DND-41 (cell line): ENCODE data around the gene HTR2C.

ENCODE experiments used
- EZH2 ChIP-seq: IDR thresholded peaks from 3 replicates; pipeline ENCODE4 v1.6.1; 2012; ENCODE audit warnings: borderline replicate concordance, low read depth, mild to moderate bottlenecking, moderate library complexity, low read length, inconsistent platforms; ENCODE audit not compliant: severe bottlenecking
- TF ChIP-seq, protein P1 (sequence below): IDR thresholded peaks from 2 replicates; pipeline ENCODE4 v1.5.1; 2012; ENCODE audit warnings: borderline replicate concordance, low read length, moderate library complexity, mild to moderate bottlenecking; ENCODE audit not compliant: poor library complexity, severe bottlenecking; ENCODE audit errors: extremely low read depth

DNA sequence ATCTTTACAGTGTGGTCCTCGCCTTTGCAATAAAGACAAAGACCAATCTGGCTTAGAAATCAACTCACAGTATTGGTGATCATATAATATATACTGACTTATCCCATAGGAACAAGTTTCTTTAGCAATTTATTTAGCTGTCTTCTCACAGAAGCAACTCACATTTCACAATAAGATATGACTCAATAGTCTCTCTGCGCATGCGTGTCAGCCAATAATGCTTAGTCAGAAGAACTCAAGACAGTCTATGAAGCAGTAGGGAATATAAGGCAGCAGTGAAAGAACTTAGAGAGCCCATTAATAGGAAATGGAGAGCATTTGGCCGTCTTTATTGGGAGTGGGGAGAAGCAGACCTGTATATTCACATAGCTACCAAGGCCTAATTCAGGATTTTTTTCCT is 216.8 kb downstream of the HTR2C start:
- TF ChIP-seq, protein P1, sequence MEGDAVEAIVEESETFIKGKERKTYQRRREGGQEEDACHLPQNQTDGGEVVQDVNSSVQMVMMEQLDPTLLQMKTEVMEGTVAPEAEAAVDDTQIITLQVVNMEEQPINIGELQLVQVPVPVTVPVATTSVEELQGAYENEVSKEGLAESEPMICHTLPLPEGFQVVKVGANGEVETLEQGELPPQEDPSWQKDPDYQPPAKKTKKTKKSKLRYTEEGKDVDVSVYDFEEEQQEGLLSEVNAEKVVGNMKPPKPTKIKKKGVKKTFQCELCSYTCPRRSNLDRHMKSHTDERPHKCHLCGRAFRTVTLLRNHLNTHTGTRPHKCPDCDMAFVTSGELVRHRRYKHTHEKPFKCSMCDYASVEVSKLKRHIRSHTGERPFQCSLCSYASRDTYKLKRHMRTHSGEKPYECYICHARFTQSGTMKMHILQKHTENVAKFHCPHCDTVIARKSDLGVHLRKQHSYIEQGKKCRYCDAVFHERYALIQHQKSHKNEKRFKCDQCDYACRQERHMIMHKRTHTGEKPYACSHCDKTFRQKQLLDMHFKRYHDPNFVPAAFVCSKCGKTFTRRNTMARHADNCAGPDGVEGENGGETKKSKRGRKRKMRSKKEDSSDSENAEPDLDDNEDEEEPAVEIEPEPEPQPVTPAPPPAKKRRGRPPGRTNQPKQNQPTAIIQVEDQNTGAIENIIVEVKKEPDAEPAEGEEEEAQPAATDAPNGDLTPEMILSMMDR = no peak
- no peak for TF ChIP-seq EZH2
